Left lung (tissue), 10 donors: ENCODE results near the gene CRACDL. TPM values are rescaled to one million over a fixed set of nuclear protein-coding genes. Genes with fewer than 3 reads are reported as not detected.
A peak's percentile ranks its signal among the peaks of the same experiment; 100 is the strongest.
"Not testable (repeated sequence)": the region's sequence is repeated elsewhere in the genome, so short reads cannot be mapped to it uniquely, and the experiment has no call there.

Experiments
- ATAC-seq: fragments of 200-7000 bp; cut with Tn5 transposase; one replicate; pipeline ENCODE4 v1.9.1; 2020; ENCODE audit warnings: moderate library complexity
- DNase-seq, 4 donors: peaks; one replicate each; pipeline ENCODE4 v3.0.0-alpha.2; 2013 to 2020
- H3K27ac ChIP-seq, 2 donors: fragments of 200-600 bp; sonication (generic) in 1 of 2; one replicate each; pipeline versions ENCODE4 v1.5.0 to v1.8.0; 2020 to 2021
- H3K27me3 ChIP-seq, 2 donors: fragments of 200-600 bp; sonication (generic) in 1 of 2; one replicate each; pipeline versions ENCODE4 v1.5.0 to v1.8.0; 2020 to 2021
- H3K36me3 ChIP-seq, 2 donors: fragments of 200-600 bp; sonication (generic) in 1 of 2; one replicate each; pipeline versions ENCODE4 v1.5.0 to v1.8.0; 2020 to 2021
- H3K4me1 ChIP-seq, 2 donors: fragments of 200-600 bp; one replicate each; pipeline ENCODE4 v1.8.0; 2021
- H3K4me3 ChIP-seq, 2 donors: fragments of 200-600 bp; sonication (generic) in 1 of 2; one replicate each; pipeline versions ENCODE4 v1.5.0 to v1.8.0; 2020 to 2021; ENCODE audit warnings: mild to moderate bottlenecking in 1 of 2
- H3K9me3 ChIP-seq, 2 donors: fragments of 200-600 bp; sonication (generic) in 1 of 2; one replicate each; pipeline versions ENCODE4 v1.5.0 to v1.8.0; 2020 to 2021
- intact Hi-C, 2 donors: fragments of 100-400 bp; cut with DNase I; formaldehyde crosslinking; loops; one replicate each; pipeline versions ENCODE4 v1.11.2 to v1.14.2; 2022
- polyA plus RNA-seq, 6 donors: library from polyadenylated mRNA; unstranded; fragments of 120-200 nt; gene quantifications; one replicate each; pipeline ENCODE4 v1.2.1, GENCODE V29; 2013; ENCODE audit not compliant: insufficient read length in 6 of 6
- total RNA-seq, 2 donors: library from RNA; stranded (reverse); fragmentation: NEBNext Ultra II Directional; extraction: Animal tissue kit (Norgen Biotek cat#: 25700); gene quantifications; one replicate each; pipeline ENCODE4 v1.2.1, GENCODE V29; 2021
- TF ChIP-seq, protein P1 (sequence below), 2 donors: fragments of 200-600 bp; sonication (generic) in 1 of 2; IDR thresholded peaks; one replicate each; pipeline versions ENCODE4 v1.5.0 to v1.8.0; 2021; ENCODE audit warnings: antibody characterized with exemption in 2 of 2
- donor health status: DM: no; HTN: yes; CAD: no.
- donor health status: DM: no; HTN: no; CAD: no.

CRACDL gene
- total and polyA plus RNA-seq, 8 donors = 4.0 to 15.2 (median 6.0) TPM

DNA sequence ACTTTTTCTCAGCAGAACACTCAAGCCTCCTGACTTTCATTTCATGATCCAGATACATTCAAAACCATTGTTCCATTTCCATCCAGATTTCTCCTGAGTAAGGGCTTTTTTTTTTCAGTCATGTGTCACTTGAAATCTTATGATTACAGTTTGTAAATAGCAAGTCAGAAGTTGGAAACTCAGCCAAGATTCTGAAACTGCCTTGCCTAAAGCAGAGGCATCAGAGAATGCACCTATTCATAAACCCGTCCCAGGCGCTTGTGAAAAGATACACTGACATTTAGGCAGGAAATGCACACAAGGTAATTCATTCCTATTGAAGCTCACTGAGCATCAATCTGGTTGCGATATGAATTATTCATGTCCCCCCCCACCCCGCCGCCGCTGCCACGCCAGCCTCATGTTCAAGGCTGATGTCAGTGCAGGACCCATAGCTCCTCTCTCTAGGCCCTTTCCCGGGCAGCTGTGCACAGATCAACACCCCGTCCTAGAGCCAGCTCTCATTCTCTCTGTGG, 174.7 kb downstream of the CRACDL start:
- no peaks in the 10 kb centered on the region for H3K27me3 ChIP-seq
- DNase-seq = no peak

DNA sequence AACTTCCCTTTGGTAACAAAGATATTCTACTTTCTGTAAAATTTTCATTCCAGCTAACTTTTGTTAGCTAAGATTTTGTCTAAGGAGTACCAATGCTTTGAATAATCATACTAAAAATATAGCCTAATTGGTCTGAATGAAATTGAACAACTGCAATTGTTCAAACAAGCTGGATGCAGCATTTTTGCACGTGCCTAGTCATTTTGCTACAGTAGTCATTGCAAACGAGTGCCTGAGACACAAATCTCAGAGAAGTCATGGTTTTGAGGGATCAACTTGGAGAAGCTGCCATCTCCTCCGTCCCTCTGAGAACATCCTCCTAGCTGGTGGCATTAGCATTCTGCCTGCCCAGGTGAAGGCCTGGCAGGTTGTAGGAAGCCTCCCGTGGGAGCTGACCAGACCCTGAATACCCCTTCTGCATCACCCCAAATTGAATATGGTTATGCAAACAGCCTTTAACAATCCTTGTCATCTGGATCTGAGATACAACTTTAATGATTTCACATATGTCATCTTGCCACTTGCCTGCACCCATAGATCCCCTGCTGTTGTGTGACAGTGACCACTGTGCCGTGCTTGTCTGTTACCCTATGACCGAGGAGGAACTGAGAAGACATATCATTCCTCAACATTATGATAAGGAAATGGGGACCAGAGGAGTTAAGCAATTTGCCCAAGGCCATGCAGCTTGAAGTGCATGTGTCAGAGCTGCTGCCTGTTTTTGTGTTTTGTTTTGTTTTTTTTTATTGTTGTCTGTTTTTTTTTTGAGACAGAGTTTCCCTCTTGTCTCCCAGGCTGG, 176.0 kb downstream of the CRACDL start:
- DNase-seq = no peak
- no peak for ATAC-seq
- Histone ChIP-seq H3K36me3 (no peaks in the 10 kb centered on the region), H3K9me3 (no peaks in the 10 kb centered on the region), H3K4me3 (no peak overlapping the region), H3K4me1 (peaks cover 13 to 86% of the 10 kb centered on the region in 2 donors), H3K27ac (peak overlapping the region in 1 of 2 donors; percentile 95), H3K27me3 (no peaks in the 10 kb centered on the region)
- TF ChIP-seq, protein P1, sequence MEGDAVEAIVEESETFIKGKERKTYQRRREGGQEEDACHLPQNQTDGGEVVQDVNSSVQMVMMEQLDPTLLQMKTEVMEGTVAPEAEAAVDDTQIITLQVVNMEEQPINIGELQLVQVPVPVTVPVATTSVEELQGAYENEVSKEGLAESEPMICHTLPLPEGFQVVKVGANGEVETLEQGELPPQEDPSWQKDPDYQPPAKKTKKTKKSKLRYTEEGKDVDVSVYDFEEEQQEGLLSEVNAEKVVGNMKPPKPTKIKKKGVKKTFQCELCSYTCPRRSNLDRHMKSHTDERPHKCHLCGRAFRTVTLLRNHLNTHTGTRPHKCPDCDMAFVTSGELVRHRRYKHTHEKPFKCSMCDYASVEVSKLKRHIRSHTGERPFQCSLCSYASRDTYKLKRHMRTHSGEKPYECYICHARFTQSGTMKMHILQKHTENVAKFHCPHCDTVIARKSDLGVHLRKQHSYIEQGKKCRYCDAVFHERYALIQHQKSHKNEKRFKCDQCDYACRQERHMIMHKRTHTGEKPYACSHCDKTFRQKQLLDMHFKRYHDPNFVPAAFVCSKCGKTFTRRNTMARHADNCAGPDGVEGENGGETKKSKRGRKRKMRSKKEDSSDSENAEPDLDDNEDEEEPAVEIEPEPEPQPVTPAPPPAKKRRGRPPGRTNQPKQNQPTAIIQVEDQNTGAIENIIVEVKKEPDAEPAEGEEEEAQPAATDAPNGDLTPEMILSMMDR (IDR thresholded peaks at IDR 0.05) = no peak
- intact Hi-C loops = no loop called here

More for the DNA sequence above, 174.7 kb downstream of the CRACDL start:
- H3K36me3 ChIP-seq = no peaks in the 10 kb centered on the region
- peak overlapping the region; percentile 3 to 95 for H3K27ac ChIP-seq
- peaks cover 13 to 99% of the 10 kb centered on the region in 2 donors for H3K4me1 ChIP-seq
- TF ChIP-seq, protein P1 (IDR thresholded peaks at IDR 0.05) = no peak
- H3K4me3 ChIP-seq = no peak overlapping the region
- ATAC-seq = no peak
- intact Hi-C loops = no loop called here
- H3K9me3 ChIP-seq = no peaks in the 10 kb centered on the region

GRCh38 chr2:98759338-98759737, 176.7 kb downstream of the CRACDL start:
- ATAC-seq (no peak), DNase-seq (no peak)
- peaks cover 13 to 79% of the 10 kb centered on the region in 2 donors for H3K4me1 ChIP-seq
- H3K27ac ChIP-seq = peak overlapping the region; percentile 45 to 95
- H3K36me3 ChIP-seq = no peaks in the 10 kb centered on the region
- TF ChIP-seq, protein P1 (IDR thresholded peaks at IDR 0.05) = no peak
- no peak overlapping the region for H3K4me3 ChIP-seq
- H3K9me3 ChIP-seq = no peaks in the 10 kb centered on the region
- no peaks in the 10 kb centered on the region for H3K27me3 ChIP-seq
- intact Hi-C loops = no loop called here

DNA sequence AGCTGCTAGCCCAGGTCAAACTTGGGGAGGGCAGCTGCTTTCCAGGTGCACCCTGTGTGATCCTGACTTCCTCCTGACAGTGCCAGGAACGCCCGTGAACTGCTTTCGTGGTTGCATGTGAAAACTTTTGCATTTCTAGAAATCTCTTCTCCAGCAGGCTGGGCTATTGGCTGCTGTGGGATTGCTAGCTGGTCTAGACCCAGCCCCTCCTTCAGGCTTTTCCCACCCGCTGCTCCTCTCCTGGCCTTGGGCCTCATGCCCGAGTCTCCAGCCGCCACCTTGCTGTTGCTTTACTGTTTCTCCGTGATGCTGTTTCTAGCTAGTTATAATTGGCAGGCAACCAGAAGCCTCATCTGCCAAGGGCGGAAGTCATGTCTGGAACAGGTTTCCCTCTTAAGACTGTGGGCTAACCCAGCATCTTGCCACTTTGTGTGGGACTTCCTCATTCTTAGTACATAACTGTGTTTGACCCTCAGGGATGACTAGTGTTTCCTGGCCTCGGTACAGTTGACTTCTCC, 178.1 kb downstream of the CRACDL start:
- Histone ChIP-seq H3K4me3 (no peak overlapping the region), H3K27ac (peak overlapping the region; percentile 45 to 95), H3K27me3 (no peaks in the 10 kb centered on the region), H3K36me3 (no peaks in the 10 kb centered on the region), H3K4me1 (peaks cover 13 to 71% of the 10 kb centered on the region in 2 donors), H3K9me3 (no peaks in the 10 kb centered on the region)
- intact Hi-C loops = no loop called here
- DNase-seq (peak in 2 of 4 donors; percentile 44 to 78), ATAC-seq (peak; percentile 94)
- TF ChIP-seq, protein P1 (IDR thresholded peaks at IDR 0.05) = no peak

DNA sequence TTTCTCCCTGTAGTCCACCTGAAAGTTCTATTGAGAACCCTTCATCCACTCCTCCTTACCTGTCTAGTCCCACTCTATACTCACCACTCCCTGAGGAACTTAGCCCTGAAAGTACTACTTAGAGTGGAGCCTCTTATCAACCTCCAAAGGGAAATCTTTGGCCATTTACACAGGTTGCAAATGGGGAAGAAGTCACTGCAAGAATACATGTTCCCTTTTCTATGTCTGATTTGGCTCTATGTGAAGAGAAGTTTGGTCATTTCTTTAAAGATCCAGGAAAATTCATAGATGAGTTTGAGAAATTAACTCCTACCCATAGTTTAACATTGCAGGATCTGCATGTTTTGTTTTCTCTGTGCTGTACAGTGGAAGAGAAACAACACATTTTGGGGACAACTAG, 182.2 kb downstream of the CRACDL start:
- DNase-seq = no peak
- no peak for ATAC-seq
- no peak overlapping the region for H3K4me3 ChIP-seq
- H3K36me3 ChIP-seq = no peaks in the 10 kb centered on the region
- no peaks in the 10 kb centered on the region for H3K9me3 ChIP-seq
- peak overlapping the region in 1 of 2 donors; percentile 13 for H3K27ac ChIP-seq
- intact Hi-C loops = no loop called here
- peaks cover 15 to 42% of the 10 kb centered on the region in 2 donors for H3K4me1 ChIP-seq
- H3K27me3 ChIP-seq = no peaks in the 10 kb centered on the region
- TF ChIP-seq, protein P1 (IDR thresholded peaks at IDR 0.05) = no peak

DNA sequence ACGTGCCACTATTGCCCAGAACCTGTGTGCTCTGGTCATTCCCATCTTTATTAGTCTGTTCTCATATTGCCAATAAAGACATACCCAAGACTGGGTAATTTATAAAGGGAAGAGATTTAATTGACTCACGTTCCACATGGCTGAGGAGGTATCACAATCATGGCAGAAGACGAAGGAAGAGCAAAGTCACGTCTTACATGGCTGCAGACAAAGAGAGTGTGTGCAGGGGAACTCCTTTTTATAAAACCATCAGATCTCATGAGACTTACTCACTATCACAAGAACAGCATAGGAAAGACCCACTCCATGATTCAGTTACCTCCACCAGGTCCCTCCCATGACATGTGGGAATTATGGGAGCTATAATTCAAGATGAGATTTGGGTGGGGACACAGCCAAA, 183.3 kb downstream of the CRACDL start:
- H3K27me3 ChIP-seq = not testable (repeated sequence)

More for the DNA sequence above, 183.3 kb downstream of the CRACDL start:
- H3K36me3 ChIP-seq, H3K27ac ChIP-seq, ATAC-seq, DNase-seq, H3K9me3 ChIP-seq, intact Hi-C loops, H3K4me3 ChIP-seq: not testable (repeated sequence)
- H3K4me1 ChIP-seq = peaks cover 9 to 42% of the 10 kb centered on the region in 2 donors
